ENCODE data around the gene ACCS. TPM values are rescaled to one million over a fixed set of nuclear protein-coding genes. Genes with fewer than 3 reads are reported as not detected.

Gene ACCS
- polyA plus RNA-seq, 2 of the 4 experiments (the other 2 are of a cell fraction), result 21.7 to 24.9 TPM

DNA sequence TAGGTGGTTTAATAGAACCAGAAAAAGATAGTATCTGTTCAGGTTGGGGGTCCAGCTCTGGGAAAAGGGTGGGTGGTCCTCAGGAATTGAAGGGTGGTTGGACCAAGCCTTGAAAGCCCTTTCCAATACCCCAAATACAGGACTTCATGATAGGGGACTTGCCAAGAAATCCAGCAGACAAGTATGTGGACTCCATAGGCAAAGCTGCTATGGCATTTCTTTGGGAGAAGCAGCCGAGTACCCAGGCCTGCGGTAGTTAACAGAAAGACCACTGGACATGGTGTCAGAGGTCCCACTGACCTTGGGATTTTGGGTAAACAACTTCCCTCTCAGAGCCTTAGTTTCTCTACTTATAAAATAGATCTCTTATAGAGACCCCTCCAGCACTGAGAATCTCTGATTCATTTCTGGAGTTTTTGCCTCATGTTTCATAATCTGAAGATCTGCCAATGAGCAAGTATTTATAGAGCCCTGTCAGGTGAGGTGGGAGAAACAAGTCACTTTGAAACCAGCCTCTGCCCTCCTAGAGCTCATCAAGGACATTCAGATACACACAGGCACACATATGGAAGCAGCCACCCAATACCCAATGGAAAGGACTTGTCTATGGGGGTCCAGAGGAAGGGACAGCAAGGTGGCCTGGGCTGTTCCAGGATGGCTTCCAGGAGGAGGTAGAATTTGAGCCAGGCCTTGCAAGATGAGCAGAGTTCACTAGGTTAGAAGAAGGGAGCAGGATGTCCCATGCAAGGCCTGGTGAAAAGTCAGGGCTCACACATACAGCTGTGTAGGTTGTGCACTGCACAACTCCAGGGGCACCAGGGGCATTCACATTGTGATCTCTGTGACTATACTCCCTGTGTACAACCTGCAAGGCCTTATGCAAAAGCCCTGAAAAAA is 49.3 kb upstream of the ACCS start:
- ATAC-seq, result peak; percentile 35 to 36; a peak in 3 of 6 replicates
- Histone ChIP-seq H3K4me2 (peak overlapping the region; percentile 52), H3K4me1 (peaks cover 26% of the 10 kb centered on the region), H3K27ac (peak overlapping the region; percentile 22 to 52; a peak in 4 of 6 replicates), H3K9me3 (peaks cover 9% of the 10 kb centered on the region; the same call in 1 of the 3 replicates), H3K4me3 (no peak overlapping the region)
- ChIA-PET POLR2A (no interaction called here), CTCF (interaction anchor here (2.0 to 2.1 kb wide), 2 partner anchors 21 to 127 kb away, joined by 6 to 8 read pairs; no protein-coding TSS in a partner anchor)
- FAIRE-seq, result no peak
- WGBS (ENCODE audit: missing lambda C conversion rate), result 94% methylated on average over 2 of the region's 2 CpGs
- TF ChIP-seq RAD21 (conservative IDR thresholded peaks at IDR 0.05 in 1 of 2, IDR thresholded peaks at IDR 0.05 in 1 of 2) (no peak), EP300 (IDR thresholded peaks at IDR 0.05) (no peak), ESRRA (IDR thresholded peaks at IDR 0.05; ENCODE audit: borderline replicate concordance, low read length) (no peak), FOSL2 (IDR thresholded peaks at IDR 0.05) (no peak), FOSL2 (CRISPR knock-in tag; IDR thresholded peaks at IDR 0.05) (no peak), KDM1A (IDR thresholded peaks at IDR 0.05; ENCODE audit: low read depth) (no peak), PHF8 (IDR thresholded peaks at IDR 0.05; ENCODE audit: borderline replicate concordance, low read depth) (no peak)
- TF ChIP-seq, protein P1, sequence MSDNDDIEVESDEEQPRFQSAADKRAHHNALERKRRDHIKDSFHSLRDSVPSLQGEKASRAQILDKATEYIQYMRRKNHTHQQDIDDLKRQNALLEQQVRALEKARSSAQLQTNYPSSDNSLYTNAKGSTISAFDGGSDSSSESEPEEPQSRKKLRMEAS (IDR thresholded peaks at IDR 0.05), result no peak
- no peak for DNase-seq (ENCODE audit: low read depth in 1 of 2, low spot score in 1 of 2)

DNA sequence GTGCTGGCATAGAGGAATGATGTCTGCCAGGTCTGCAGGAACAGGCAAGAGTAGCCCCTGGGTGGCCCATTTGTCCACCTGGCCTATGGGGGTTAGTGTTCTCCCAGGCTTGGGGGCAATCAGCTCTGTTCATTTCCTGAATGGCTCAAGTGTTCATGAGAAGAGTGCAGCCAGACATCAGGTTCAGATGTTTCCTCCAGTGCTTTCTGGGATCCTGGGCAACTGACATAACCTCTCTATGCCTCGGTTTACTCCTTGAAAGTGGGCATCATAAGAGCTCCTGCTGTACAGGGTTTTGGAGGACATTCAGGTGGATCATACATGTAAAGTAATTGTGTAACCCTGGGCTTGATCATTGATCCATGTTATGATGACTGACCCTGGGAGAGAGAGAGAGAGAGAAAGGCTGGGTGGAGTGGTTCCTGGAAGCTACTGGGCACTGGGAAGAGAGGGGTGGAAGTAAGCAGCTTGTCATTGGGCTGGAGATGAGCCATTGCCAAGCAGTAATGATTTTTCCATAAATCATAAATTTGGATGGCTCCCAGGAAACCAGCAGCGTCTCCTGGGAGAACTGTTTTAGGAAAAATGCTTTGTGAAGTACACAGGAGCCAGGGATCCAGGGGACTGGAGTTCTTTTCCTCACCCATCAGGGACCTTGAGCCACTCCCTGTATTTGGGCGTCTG is 48.5 kb upstream of the ACCS start:
- Histone ChIP-seq H3K27ac (peak overlapping the region in 1 of 2 experiments; percentile 52; a peak in 2 of 6 replicates), H3K4me2 (no peak overlapping the region), H3K4me3 (no peak overlapping the region), H3K4me1 (peaks cover 26% of the 10 kb centered on the region), H3K9me3 (peaks cover 14% of the 10 kb centered on the region; the same call in 1 of the 3 replicates)
- ChIA-PET CTCF (interaction anchor here (0.5 to 2.1 kb wide), 2 partner anchors 20 to 166 kb away, joined by 5 to 8 read pairs; no protein-coding TSS in a partner anchor), POLR2A (no interaction called here)
- WGBS (ENCODE audit: missing lambda C conversion rate), result 24% methylated on average over 2 of the region's 3 CpGs
- ATAC-seq, result peak; percentile 40 to 42; a peak in 3 of 6 replicates
- no peak for FAIRE-seq
- DNase-seq (ENCODE audit: low read depth in 1 of 2, low spot score in 1 of 2), result no peak
- no peak for TF ChIP-seq POLR2AphosphoS2 (conservative IDR thresholded peaks at IDR 0.05; ENCODE audit: low read length)
- no peak for TF ChIP-seq GATA3 (IDR thresholded peaks at IDR 0.05; ENCODE audit: borderline replicate concordance)
- TF ChIP-seq, protein P2, sequence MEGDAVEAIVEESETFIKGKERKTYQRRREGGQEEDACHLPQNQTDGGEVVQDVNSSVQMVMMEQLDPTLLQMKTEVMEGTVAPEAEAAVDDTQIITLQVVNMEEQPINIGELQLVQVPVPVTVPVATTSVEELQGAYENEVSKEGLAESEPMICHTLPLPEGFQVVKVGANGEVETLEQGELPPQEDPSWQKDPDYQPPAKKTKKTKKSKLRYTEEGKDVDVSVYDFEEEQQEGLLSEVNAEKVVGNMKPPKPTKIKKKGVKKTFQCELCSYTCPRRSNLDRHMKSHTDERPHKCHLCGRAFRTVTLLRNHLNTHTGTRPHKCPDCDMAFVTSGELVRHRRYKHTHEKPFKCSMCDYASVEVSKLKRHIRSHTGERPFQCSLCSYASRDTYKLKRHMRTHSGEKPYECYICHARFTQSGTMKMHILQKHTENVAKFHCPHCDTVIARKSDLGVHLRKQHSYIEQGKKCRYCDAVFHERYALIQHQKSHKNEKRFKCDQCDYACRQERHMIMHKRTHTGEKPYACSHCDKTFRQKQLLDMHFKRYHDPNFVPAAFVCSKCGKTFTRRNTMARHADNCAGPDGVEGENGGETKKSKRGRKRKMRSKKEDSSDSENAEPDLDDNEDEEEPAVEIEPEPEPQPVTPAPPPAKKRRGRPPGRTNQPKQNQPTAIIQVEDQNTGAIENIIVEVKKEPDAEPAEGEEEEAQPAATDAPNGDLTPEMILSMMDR (IDR thresholded peaks at IDR 0.05), result no peak
- no peak for TF ChIP-seq CBX2 (IDR thresholded peaks at IDR 0.05; ENCODE audit: borderline replicate concordance, low read depth)
- no peak for TF ChIP-seq TP53 (CRISPR knock-in tag; IDR thresholded peaks at IDR 0.05)
- no peak for TF ChIP-seq CHD4 (IDR thresholded peaks at IDR 0.05; ENCODE audit: borderline replicate concordance)
- TF ChIP-seq, protein P3, sequence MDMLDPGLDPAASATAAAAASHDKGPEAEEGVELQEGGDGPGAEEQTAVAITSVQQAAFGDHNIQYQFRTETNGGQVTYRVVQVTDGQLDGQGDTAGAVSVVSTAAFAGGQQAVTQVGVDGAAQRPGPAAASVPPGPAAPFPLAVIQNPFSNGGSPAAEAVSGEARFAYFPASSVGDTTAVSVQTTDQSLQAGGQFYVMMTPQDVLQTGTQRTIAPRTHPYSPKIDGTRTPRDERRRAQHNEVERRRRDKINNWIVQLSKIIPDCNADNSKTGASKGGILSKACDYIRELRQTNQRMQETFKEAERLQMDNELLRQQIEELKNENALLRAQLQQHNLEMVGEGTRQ (IDR thresholded peaks at IDR 0.05), result no peak
- no peak for TF ChIP-seq ZC3H11A (IDR thresholded peaks at IDR 0.05)
- TF ChIP-seq, protein P4, sequence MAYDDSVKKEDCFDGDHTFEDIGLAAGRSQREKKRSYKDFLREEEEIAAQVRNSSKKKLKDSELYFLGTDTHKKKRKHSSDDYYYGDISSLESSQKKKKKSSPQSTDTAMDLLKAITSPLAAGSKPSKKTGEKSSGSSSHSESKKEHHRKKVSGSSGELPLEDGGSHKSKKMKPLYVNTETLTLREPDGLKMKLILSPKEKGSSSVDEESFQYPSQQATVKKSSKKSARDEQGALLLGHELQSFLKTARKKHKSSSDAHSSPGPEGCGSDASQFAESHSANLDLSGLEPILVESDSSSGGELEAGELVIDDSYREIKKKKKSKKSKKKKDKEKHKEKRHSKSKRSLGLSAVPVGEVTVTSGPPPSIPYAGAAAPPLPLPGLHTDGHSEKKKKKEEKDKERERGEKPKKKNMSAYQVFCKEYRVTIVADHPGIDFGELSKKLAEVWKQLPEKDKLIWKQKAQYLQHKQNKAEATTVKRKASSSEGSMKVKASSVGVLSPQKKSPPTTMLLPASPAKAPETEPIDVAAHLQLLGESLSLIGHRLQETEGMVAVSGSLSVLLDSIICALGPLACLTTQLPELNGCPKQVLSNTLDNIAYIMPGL (CRISPR knock-in tag; IDR thresholded peaks at IDR 0.05; ENCODE audit: borderline replicate concordance), result no peak
- no peak for TF ChIP-seq EHMT2 (IDR thresholded peaks at IDR 0.05; ENCODE audit: low read depth)
- no peak for TF ChIP-seq MAZ (IDR thresholded peaks at IDR 0.05; ENCODE audit: borderline replicate concordance, low read depth, low read length)
- no peak for TF ChIP-seq CHD2 (IDR thresholded peaks at IDR 0.05; ENCODE audit: low read length, partially characterized antibody)
- TF ChIP-seq RARB (CRISPR knock-in tag; IDR thresholded peaks at IDR 0.05), result no peak
- no peak for TF ChIP-seq ZNF302 (CRISPR knock-in tag; IDR thresholded peaks at IDR 0.05)
- no peak for TF ChIP-seq KDM1A (IDR thresholded peaks at IDR 0.05; ENCODE audit: low read depth)
